ENCODE measurements around the gene ARMC7. TPM values are rescaled to one million over a fixed set of nuclear protein-coding genes. Genes with fewer than 3 reads are reported as not detected.
A peak's percentile ranks its signal among the peaks of the same experiment; 100 is the strongest.

ARMC7 gene
- total and polyA plus RNA-seq, 2 of the 13 experiments (the other 11 are each of a cell fraction or from before 2014, with no cell fraction given): 3.9 to 4.2 TPM

GRCh38 chr17:75088465-75089417 is 21.0 kb upstream of the ARMC7 start (continued):
- peak; percentile 57; the same call in 1 of the 2 replicates for TF ChIP-seq ZNF619 (CRISPR knock-in tag; IDR thresholded peaks at IDR 0.05)
- TF ChIP-seq GATAD2A (CRISPR knock-in tag; IDR thresholded peaks at IDR 0.05): peak; percentile 60; the same call in 1 of the 2 replicates
- 0 out of 2 replicates have a peak, but pooled peaks have one; percentile 48 for TF ChIP-seq ZNF598 (CRISPR knock-in tag; IDR thresholded peaks at IDR 0.05; ENCODE audit: borderline replicate concordance)
- 0 out of 2 replicates have a peak, but pooled peaks have one; percentile 54 for TF ChIP-seq IRF2 (CRISPR knock-in tag; IDR thresholded peaks at IDR 0.05)
- TF ChIP-seq MIXL1 (CRISPR knock-in tag; IDR thresholded peaks at IDR 0.05): 0 out of 2 replicates have a peak, but pooled peaks have one; percentile 16
- 0 out of 2 replicates have a peak, but pooled peaks have one; percentile 53 for TF ChIP-seq MYC (CRISPR knock-in tag; IDR thresholded peaks at IDR 0.05; ENCODE audit: borderline replicate concordance)
- 0 out of 2 replicates have a peak, but pooled peaks have one; percentile 43 for TF ChIP-seq ELF3 (CRISPR knock-in tag; IDR thresholded peaks at IDR 0.05)
- peak; percentile 23; the same call in 1 of the 2 replicates for TF ChIP-seq THRA (CRISPR knock-in tag; IDR thresholded peaks at IDR 0.05; ENCODE audit: borderline replicate concordance)
- TF ChIP-seq ATF6 (CRISPR knock-in tag; conservative IDR thresholded peaks at IDR 0.05): no peak
- TF ChIP-seq TAF1 (CRISPR knock-in tag; IDR thresholded peaks at IDR 0.05): 0 out of 2 replicates have a peak, but pooled peaks have one; percentile 14
- TF ChIP-seq ZNF777 (CRISPR knock-in tag; IDR thresholded peaks at IDR 0.05): no peak
- no peak for TF ChIP-seq RNF219 (CRISPR knock-in tag; IDR thresholded peaks at IDR 0.05)
- no peak for TF ChIP-seq KLF13 (CRISPR knock-in tag; IDR thresholded peaks at IDR 0.05)
- 0 out of 2 replicates have a peak, but pooled peaks have one; percentile 3 for TF ChIP-seq RFX5 (IDR thresholded peaks at IDR 0.05; ENCODE audit: low read depth, low read length)
- no peak for TF ChIP-seq ZKSCAN8 (CRISPR knock-in tag; IDR thresholded peaks at IDR 0.05; ENCODE audit: borderline replicate concordance)
